ENCODE data around the gene INO80B. TPM values are rescaled to one million over a fixed set of nuclear protein-coding genes. Genes with fewer than 3 reads are reported as not detected.

Gene INO80B
- total and polyA plus RNA-seq, 11 donors: 11.7 to 29.2 (median 22.6) TPM

DNA sequence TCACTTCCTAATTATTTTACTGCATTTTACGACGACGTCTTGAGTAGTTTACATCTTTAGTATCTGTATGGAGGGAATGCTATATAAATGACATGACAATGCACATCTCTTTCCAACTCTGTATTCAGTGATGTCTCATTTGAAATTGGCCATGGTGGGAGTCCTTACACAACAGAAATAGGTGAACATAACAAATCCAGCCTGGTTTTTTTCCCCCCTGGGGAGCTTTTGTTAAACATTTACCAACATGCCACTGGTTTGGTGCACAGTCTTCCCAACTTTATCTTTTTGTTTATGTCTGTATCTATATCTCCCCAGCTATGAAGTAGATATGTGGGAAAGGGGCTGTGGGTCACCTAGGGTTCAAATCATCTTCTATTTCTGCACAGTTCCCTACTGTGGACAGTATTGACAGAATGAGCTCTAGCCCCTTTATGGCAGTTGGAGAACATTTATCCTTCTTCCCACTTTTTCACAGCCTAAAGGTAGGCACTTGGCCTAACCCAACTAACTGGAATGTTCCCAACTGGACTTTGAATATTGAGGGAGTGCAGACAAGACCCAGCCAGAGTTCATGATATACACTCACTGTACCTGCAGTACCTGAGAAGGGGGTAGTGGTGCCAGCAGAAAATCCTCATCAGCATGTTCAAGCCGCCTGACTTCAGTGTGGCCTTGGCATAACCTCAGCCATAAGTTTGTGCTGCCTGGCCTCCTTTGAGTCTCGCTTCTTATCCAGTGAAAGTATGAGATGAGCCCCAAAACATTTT lies 7.5 kb upstream of the INO80B start:
- WGBS, 4 donors: 87 to 91% (median 89%) methylated on average over 5 of the region's 5 CpGs
- TF ChIP-seq, protein P1, sequence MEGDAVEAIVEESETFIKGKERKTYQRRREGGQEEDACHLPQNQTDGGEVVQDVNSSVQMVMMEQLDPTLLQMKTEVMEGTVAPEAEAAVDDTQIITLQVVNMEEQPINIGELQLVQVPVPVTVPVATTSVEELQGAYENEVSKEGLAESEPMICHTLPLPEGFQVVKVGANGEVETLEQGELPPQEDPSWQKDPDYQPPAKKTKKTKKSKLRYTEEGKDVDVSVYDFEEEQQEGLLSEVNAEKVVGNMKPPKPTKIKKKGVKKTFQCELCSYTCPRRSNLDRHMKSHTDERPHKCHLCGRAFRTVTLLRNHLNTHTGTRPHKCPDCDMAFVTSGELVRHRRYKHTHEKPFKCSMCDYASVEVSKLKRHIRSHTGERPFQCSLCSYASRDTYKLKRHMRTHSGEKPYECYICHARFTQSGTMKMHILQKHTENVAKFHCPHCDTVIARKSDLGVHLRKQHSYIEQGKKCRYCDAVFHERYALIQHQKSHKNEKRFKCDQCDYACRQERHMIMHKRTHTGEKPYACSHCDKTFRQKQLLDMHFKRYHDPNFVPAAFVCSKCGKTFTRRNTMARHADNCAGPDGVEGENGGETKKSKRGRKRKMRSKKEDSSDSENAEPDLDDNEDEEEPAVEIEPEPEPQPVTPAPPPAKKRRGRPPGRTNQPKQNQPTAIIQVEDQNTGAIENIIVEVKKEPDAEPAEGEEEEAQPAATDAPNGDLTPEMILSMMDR (IDR thresholded peaks at IDR 0.05): no peak
- Histone ChIP-seq H3K9me3 (no peaks in the 10 kb centered on the region), H3K4me3 (no peak overlapping the region), H3K36me3 (no peaks in the 10 kb centered on the region), H3K27me3 (peaks cover 0 to 8% (median 0%) of the 10 kb centered on the region in 9 donors), H3K27ac (no peak overlapping the region), H3K4me1 (peaks cover 0 to 9% (median 0%) of the 10 kb centered on the region in 12 donors)
- ATAC-seq (no peak), DNase-seq (no peak)
- intact Hi-C loops (cut with DNase I): no loop called here

DNA sequence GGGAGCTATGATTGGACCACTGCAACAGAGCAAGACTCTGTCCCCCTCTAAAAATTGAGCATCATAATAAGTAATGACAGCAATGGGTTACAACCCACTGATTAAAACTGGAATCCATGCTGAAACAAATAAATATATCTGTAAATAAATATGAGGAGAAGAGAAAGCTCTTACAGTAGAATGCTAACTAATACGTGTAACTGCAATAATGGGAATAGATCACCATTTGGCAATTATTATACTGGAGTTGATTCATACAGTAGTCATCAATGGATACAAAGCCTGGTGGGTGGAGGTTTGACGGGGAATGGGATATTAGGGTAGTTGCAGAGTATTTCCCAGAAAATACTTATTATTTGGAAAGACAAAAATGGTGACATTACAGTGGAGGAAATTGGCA lies 6.1 kb upstream of the INO80B start:
- Histone ChIP-seq H3K4me1 (peaks cover 0 to 9% (median 0%) of the 10 kb centered on the region in 12 donors), H3K9me3 (no peaks in the 10 kb centered on the region), H3K27me3 (peaks cover 0 to 2% (median 0%) of the 10 kb centered on the region in 9 donors), H3K27ac (no peak overlapping the region), H3K4me3 (no peak overlapping the region), H3K36me3 (no peaks in the 10 kb centered on the region)
- ATAC-seq: no peak
- WGBS, 4 donors: 81 to 88% (median 86%) methylated on average over 2 of the region's 2 CpGs
- intact Hi-C loops (cut with DNase I): no loop called here
- no peak for TF ChIP-seq POLR2A (IDR thresholded peaks at IDR 0.05)
- TF ChIP-seq, protein P1 (IDR thresholded peaks at IDR 0.05): no peak
- DNase-seq: no peak

DNA sequence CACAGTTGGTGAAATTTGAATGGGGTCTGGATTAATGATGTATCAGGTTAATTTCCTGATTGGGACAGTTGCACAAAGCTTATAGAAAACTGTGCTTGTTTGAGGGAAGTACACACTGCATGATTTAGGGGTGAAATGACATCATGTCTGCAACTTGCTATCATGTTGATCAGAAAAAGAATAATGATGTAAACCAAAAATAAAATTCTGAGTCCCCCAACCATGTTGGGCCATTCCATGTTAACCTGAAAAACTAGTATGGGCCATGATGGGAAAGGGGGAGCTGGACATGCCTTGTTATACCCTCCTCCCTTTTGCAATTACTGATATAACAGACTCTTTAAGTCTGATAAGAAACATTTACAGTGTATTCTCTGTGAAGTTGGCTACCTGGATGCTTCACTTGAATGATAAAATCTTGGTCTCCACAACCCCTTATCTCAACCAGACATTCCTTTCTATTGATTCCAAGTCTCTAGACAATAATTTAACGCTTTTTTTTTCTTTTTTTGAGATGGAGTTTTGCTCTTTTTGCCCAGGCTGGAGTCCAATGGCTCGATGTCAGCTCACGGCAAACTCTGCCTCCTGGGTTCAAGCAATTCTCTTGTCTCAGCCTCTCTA lies 4.2 kb upstream of the INO80B start:
- ATAC-seq: no peak
- Histone ChIP-seq H3K27ac (no peak overlapping the region), H3K9me3 (no peaks in the 10 kb centered on the region), H3K4me1 (peaks cover 5 to 13% (median 9%) of the 10 kb centered on the region in 12 donors), H3K27me3 (no peaks in the 10 kb centered on the region), H3K36me3 (no peaks in the 10 kb centered on the region), H3K4me3 (no peak overlapping the region)
- no peak for DNase-seq
- TF ChIP-seq, protein P1 (IDR thresholded peaks at IDR 0.05): no peak
- TF ChIP-seq POLR2A (IDR thresholded peaks at IDR 0.05): no peak
- WGBS, 4 donors: 79 to 84% (median 81%) methylated on average over 3 of the region's 3 CpGs
- intact Hi-C loops (cut with DNase I): no loop called here

DNA sequence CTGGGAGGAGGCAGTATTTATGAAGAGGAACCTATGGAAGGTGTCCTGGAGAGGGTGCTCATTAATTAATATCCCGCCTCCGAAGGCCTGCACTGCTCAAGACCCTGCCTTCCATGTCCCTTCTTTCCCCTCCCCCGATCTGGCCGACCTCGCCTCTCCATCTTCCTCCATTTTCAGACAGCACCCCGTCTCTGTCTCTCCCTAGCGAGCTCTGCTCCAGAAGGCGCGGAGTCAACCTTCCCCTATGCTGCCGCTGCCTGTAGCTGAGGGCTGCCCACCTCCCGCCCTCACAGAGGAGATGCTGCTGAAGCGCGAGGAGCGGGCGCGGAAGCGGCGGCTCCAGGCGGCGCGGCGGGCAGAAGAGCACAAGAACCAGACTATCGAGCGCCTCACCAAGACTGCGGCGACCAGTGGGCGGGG lies 2.3 kb downstream of the INO80B start:
- TF ChIP-seq POLR2A (IDR thresholded peaks at IDR 0.05): no peak
- TF ChIP-seq, protein P1 (IDR thresholded peaks at IDR 0.05): no peak
- peak overlapping the region; percentile 84 to 98 (median 95) for H3K27ac ChIP-seq
- ATAC-seq (no peak), DNase-seq (no peak)
- no peaks in the 10 kb centered on the region for H3K27me3 ChIP-seq
- H3K4me3 ChIP-seq: peak overlapping the region; percentile 50 to 83 (median 70)
- H3K36me3 ChIP-seq: peaks cover 0 to 20% (median 10%) of the 10 kb centered on the region in 9 donors
- WGBS, 4 donors: 1 to 5% (median 3%) methylated on average over 16 to 27 of the region's 27 CpGs
- peaks cover 5 to 40% (median 32%) of the 10 kb centered on the region in 12 donors for H3K4me1 ChIP-seq
- intact Hi-C loops (cut with DNase I): loop anchor here in 1 of 10 donors (5.0 kb wide), 1 partner anchor 40 kb away; no protein-coding TSS in a partner anchor
- H3K9me3 ChIP-seq: no peaks in the 10 kb centered on the region
